HepG2 (cell line): ENCODE results near the gene ARL16. TPM values are rescaled to one million over a fixed set of nuclear protein-coding genes. Genes with fewer than 3 reads are reported as not detected.

Experiments
- FOXP1 ChIP-seq, 2 experiments: fragments of 450-650 bp in 1 of 2; IDR thresholded peaks; 2 replicates each; pipeline ENCODE4 v1.6.1; 2017 to 2018; ENCODE audit warnings: antibody characterized with exemption in 1 of 2
- NR2F2 ChIP-seq: IDR thresholded peaks from 2 replicates; pipeline ENCODE4 v1.6.1; 2012; ENCODE audit warnings: low read depth, inconsistent platforms, borderline replicate concordance
- PHF20 ChIP-seq: sonication (generic); formaldehyde crosslinking; IDR thresholded peaks from 2 replicates; pipeline ENCODE4 v1.5.0; 2020; ENCODE audit warnings: mild to moderate bottlenecking, missing genetic modification reagents
- TAF15 ChIP-seq: fragments of 200-400 bp; formaldehyde crosslinking; IDR thresholded peaks from one replicate; pipeline ENCODE4 v1.6.1; 2018; ENCODE audit warnings: mild to moderate bottlenecking, low read depth, low read length; ENCODE audit not compliant: poor library complexity, severe bottlenecking
- ZNF10 ChIP-seq: sonication (generic); formaldehyde crosslinking; IDR thresholded peaks from 2 replicates; pipeline ENCODE4 v1.4.0; 2020; ENCODE audit warnings: mild to moderate bottlenecking, low read depth, missing genetic modification reagents, borderline replicate concordance
- ZSCAN30 ChIP-seq: sonication (generic); formaldehyde crosslinking; IDR thresholded peaks from 2 replicates; pipeline ENCODE4 v1.5.0; 2020; ENCODE audit warnings: mild to moderate bottlenecking, missing genetic modification reagents
- polyA plus RNA-seq, 8 experiments: library from polyadenylated mRNA; depleted of rRNA in 3 of 8; stranded (reverse) in 7 of 8; unstranded in 1 of 8; fragments of >200 nt; fragmentation: Illumina TruSeq in 4 of 8; extraction: Trizol in 4 of 8; gene quantifications; 2 replicates each; pipeline versions ENCODE4 v1.2.1 to v1.2.3, GENCODE V29; 2011 to 2016; ENCODE audit warnings: low read depth in 4 of 8, missing spikeins in 1 of 8, mixed read lengths in 1 of 8; ENCODE audit not compliant: insufficient read depth in 1 of 8
- total RNA-seq, 5 experiments: library from RNA; depleted of rRNA; stranded (reverse); fragments of >200 nt; fragmentation: Illumina TruSeq; extraction: Trizol; gene quantifications; 2 replicates each; pipeline ENCODE4 v1.2.3, GENCODE V29; 2016; ENCODE audit warnings: low read depth in 1 of 5
- TF ChIP-seq, protein P1 (sequence below): sonication (generic); formaldehyde crosslinking; IDR thresholded peaks from 2 replicates; pipeline ENCODE4 v1.5.1; 2020; ENCODE audit warnings: mild to moderate bottlenecking, missing genetic modification reagents, moderate library complexity
- TF ChIP-seq, protein P2 (sequence below): sonication (generic); formaldehyde crosslinking; IDR thresholded peaks from 2 replicates; pipeline ENCODE4 v1.4.0; 2020; ENCODE audit warnings: missing genetic modification reagents, borderline replicate concordance
- TF ChIP-seq, protein P3 (sequence below), 2 experiments: fragments of 450-650 bp in 1 of 2; sonication (generic) in 1 of 2; formaldehyde crosslinking in 1 of 2; IDR thresholded peaks; 2 replicates each; pipeline versions ENCODE4 v1.6.1 to v1.8.0; 2016 to 2022; ENCODE audit warnings: antibody characterized with exemption in 1 of 2, mild to moderate bottlenecking in 1 of 2, missing genetic modification reagents in 1 of 2
- TF ChIP-seq, protein P4 (sequence below): sonication (generic); formaldehyde crosslinking; conservative IDR thresholded peaks from 2 replicates; pipeline ENCODE4 v1.8.0; 2022; ENCODE audit warnings: mild to moderate bottlenecking, moderate library complexity, missing genetic modification reagents

The ARL16 gene
- total and polyA plus RNA-seq, 2 of the 13 experiments (the other 11 are each of a cell fraction or from before 2014, with no cell fraction given), result 20.8 to 30.8 TPM

GRCh38 chr17:81683584-81684441 lies at the start of gene ARL16, which contains the start of gene HGS (continued):
- TF ChIP-seq, protein P1, sequence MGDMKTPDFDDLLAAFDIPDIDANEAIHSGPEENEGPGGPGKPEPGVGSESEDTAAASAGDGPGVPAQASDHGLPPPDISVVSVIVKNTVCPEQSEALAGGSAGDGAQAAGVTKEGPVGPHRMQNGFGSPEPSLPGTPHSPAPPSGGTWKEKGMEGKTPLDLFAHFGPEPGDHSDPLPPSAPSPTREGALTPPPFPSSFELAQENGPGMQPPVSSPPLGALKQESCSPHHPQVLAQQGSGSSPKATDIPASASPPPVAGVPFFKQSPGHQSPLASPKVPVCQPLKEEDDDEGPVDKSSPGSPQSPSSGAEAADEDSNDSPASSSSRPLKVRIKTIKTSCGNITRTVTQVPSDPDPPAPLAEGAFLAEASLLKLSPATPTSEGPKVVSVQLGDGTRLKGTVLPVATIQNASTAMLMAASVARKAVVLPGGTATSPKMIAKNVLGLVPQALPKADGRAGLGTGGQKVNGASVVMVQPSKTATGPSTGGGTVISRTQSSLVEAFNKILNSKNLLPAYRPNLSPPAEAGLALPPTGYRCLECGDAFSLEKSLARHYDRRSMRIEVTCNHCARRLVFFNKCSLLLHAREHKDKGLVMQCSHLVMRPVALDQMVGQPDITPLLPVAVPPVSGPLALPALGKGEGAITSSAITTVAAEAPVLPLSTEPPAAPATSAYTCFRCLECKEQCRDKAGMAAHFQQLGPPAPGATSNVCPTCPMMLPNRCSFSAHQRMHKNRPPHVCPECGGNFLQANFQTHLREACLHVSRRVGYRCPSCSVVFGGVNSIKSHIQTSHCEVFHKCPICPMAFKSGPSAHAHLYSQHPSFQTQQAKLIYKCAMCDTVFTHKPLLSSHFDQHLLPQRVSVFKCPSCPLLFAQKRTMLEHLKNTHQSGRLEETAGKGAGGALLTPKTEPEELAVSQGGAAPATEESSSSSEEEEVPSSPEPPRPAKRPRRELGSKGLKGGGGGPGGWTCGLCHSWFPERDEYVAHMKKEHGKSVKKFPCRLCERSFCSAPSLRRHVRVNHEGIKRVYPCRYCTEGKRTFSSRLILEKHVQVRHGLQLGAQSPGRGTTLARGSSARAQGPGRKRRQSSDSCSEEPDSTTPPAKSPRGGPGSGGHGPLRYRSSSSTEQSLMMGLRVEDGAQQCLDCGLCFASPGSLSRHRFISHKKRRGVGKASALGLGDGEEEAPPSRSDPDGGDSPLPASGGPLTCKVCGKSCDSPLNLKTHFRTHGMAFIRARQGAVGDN (CRISPR knock-in tag), result peak; percentile 81
- TF ChIP-seq PHF20 (peak; percentile 94), ZSCAN30 (CRISPR knock-in tag) (no peak), ZNF10 (no peak), TAF15 (no peak), FOXP1 (IDR thresholded peaks at IDR 0.05) (no peak), FOXP1 (CRISPR knock-in tag; IDR thresholded peaks at IDR 0.05) (no peak), NR2F2 (no peak)
- TF ChIP-seq, protein P2, sequence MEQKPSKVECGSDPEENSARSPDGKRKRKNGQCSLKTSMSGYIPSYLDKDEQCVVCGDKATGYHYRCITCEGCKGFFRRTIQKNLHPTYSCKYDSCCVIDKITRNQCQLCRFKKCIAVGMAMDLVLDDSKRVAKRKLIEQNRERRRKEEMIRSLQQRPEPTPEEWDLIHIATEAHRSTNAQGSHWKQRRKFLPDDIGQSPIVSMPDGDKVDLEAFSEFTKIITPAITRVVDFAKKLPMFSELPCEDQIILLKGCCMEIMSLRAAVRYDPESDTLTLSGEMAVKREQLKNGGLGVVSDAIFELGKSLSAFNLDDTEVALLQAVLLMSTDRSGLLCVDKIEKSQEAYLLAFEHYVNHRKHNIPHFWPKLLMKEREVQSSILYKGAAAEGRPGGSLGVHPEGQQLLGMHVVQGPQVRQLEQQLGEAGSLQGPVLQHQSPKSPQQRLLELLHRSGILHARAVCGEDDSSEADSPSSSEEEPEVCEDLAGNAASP (CRISPR knock-in tag), result peak; percentile 64; the same call in 1 of the 2 replicates
- TF ChIP-seq, protein P3, sequence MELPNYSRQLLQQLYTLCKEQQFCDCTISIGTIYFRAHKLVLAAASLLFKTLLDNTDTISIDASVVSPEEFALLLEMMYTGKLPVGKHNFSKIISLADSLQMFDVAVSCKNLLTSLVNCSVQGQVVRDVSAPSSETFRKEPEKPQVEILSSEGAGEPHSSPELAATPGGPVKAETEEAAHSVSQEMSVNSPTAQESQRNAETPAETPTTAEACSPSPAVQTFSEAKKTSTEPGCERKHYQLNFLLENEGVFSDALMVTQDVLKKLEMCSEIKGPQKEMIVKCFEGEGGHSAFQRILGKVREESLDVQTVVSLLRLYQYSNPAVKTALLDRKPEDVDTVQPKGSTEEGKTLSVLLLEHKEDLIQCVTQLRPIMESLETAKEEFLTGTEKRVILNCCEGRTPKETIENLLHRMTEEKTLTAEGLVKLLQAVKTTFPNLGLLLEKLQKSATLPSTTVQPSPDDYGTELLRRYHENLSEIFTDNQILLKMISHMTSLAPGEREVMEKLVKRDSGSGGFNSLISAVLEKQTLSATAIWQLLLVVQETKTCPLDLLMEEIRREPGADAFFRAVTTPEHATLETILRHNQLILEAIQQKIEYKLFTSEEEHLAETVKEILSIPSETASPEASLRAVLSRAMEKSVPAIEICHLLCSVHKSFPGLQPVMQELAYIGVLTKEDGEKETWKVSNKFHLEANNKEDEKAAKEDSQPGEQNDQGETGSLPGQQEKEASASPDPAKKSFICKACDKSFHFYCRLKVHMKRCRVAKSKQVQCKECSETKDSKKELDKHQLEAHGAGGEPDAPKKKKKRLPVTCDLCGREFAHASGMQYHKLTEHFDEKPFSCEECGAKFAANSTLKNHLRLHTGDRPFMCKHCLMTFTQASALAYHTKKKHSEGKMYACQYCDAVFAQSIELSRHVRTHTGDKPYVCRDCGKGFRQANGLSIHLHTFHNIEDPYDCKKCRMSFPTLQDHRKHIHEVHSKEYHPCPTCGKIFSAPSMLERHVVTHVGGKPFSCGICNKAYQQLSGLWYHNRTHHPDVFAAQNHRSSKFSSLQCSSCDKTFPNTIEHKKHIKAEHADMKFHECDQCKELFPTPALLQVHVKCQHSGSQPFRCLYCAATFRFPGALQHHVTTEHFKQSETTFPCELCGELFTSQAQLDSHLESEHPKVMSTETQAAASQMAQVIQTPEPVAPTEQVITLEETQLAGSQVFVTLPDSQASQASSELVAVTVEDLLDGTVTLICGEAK (IDR thresholded peaks at IDR 0.05), result peak; percentile 75
- TF ChIP-seq, protein P3 (CRISPR knock-in tag; IDR thresholded peaks at IDR 0.05), result no peak; the same call in none of the 2 replicates
- TF ChIP-seq, protein P4, sequence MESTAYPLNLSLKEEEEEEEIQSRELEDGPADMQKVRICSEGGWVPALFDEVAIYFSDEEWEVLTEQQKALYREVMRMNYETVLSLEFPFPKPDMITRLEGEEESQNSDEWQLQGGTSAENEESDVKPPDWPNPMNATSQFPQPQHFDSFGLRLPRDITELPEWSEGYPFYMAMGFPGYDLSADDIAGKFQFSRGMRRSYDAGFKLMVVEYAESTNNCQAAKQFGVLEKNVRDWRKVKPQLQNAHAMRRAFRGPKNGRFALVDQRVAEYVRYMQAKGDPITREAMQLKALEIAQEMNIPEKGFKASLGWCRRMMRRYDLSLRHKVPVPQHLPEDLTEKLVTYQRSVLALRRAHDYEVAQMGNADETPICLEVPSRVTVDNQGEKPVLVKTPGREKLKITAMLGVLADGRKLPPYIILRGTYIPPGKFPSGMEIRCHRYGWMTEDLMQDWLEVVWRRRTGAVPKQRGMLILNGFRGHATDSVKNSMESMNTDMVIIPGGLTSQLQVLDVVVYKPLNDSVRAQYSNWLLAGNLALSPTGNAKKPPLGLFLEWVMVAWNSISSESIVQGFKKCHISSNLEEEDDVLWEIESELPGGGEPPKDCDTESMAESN (CRISPR knock-in tag), result peak; percentile 18; the same call in 1 of the 2 replicates
